ENCODE measurements around the gene HBS1L. TPM values are rescaled to one million over a fixed set of nuclear protein-coding genes. Genes with fewer than 3 reads are reported as not detected.

The HBS1L gene
- total RNA-seq (2022; extraction: Qiagen RNA extraction; ENCODE audit: low read depth): 27.7 to 38.6 TPM (median 34.9 TPM) in 5 replicates

GRCh38 chr6:135054569-135055498 is at the start of gene HBS1L:
HBS1L (minus strand) TSS chr6:135054822; CDS start chr6:135054691, 131 bp downstream.

GRCh38 chr6:134949927-134950326 is 104.7 kb downstream of the HBS1L start, which contains the start of gene ALDH8A1:
ALDH8A1 (minus strand) TSS chr6:134950101; CDS start chr6:134950053, 48 bp downstream.

Other genes starting within 250 kb of the HBS1L start
- gene ALDH8A1, start 104.7 kb downstream of the HBS1L start, total RNA-seq (2022; extraction: Qiagen RNA extraction; ENCODE audit: low read depth): 0.06 to 0.30 TPM (median 0.18 TPM) in 5 replicates
- gene MYB, start 126.5 kb upstream of the HBS1L start, total RNA-seq (2022; extraction: Qiagen RNA extraction; ENCODE audit: low read depth): 0.63 to 1.0 TPM (median 0.74 TPM) in 5 replicates